Fibroblast of lung (primary cell): Measurements from ENCODE around the gene MON1A. TPM values are rescaled to one million over a fixed set of nuclear protein-coding genes. Genes with fewer than 3 reads are reported as not detected.

Source experiments
- DNase-seq, 2 donors: peaks; one replicate each; pipeline versions ENCODE4 v3.0.0 to v3.0.0-alpha.2; 2010; ENCODE audit warnings: low read depth in 2 of 2
- H2AFZ ChIP-seq: 2 replicates; pipeline ENCODE4 v1.5.1; 2012; ENCODE audit warnings: low read length, control low read depth, inconsistent platforms
- H3K27ac ChIP-seq: 2 replicates; pipeline ENCODE4 v1.5.1; 2011; ENCODE audit warnings: low read length, control low read depth; ENCODE audit not compliant: insufficient read depth
- H3K27me3 ChIP-seq: 2 replicates; pipeline ENCODE4 v1.5.1; 2011; ENCODE audit warnings: mild to moderate bottlenecking, low read length; ENCODE audit not compliant: control insufficient read depth, insufficient read depth
- H3K36me3 ChIP-seq: 2 replicates; pipeline ENCODE4 v1.5.1; 2011; ENCODE audit warnings: low read length; ENCODE audit not compliant: control insufficient read depth, insufficient read depth
- H3K4me1 ChIP-seq: 2 replicates; pipeline ENCODE4 v1.5.1; 2011; ENCODE audit warnings: low read length; ENCODE audit not compliant: control insufficient read depth, insufficient read depth; ENCODE audit errors: extremely low read depth
- H3K4me2 ChIP-seq: 2 replicates; pipeline ENCODE4 v1.5.1; 2011; ENCODE audit warnings: low read length, control low read depth; ENCODE audit not compliant: insufficient read depth; ENCODE audit errors: extremely low read depth
- H3K4me3 ChIP-seq, 4 experiments: fragments of 200-600 bp in 1 of 4; sonication (generic) in 1 of 4; replicated peaks in 1 of 4; 2 replicates each; pipeline ENCODE4 v1.5.1; 2011 to 2016; ENCODE audit warnings: low read length in 4 of 4, low read depth in 3 of 4, mild to moderate bottlenecking in 3 of 4, control low read depth in 2 of 4, inconsistent platforms in 1 of 4, mixed read lengths in 1 of 4; ENCODE audit not compliant: insufficient read depth in 1 of 4; ENCODE audit errors: control extremely low read depth in 1 of 4
- H3K79me2 ChIP-seq: 2 replicates; pipeline ENCODE4 v1.5.1; 2012; ENCODE audit warnings: mild to moderate bottlenecking, low read length, inconsistent platforms; ENCODE audit not compliant: control insufficient read depth, insufficient read depth
- H3K9ac ChIP-seq: 2 replicates; pipeline ENCODE4 v1.5.1; 2011; ENCODE audit warnings: mild to moderate bottlenecking, low read length, control low read depth; ENCODE audit not compliant: insufficient read depth
- H3K9me3 ChIP-seq: 2 replicates; pipeline ENCODE4 v1.5.1; 2012; ENCODE audit warnings: low read depth, low read length; ENCODE audit not compliant: control insufficient read depth, insufficient read depth
- H4K20me1 ChIP-seq: 2 replicates; pipeline ENCODE4 v1.5.1; 2011; ENCODE audit warnings: low read length; ENCODE audit not compliant: control insufficient read depth, insufficient read depth; ENCODE audit errors: extremely low read depth
- EZH2 ChIP-seq: IDR thresholded peaks from 2 replicates; pipeline ENCODE4 v1.5.1; 2012; ENCODE audit warnings: low read length, control low read depth, mild to moderate bottlenecking; ENCODE audit errors: missing control alignments
- polyA plus RNA-seq, 2 donors: library from polyadenylated mRNA; depleted of rRNA in 1 of 2; stranded (reverse) in 1 of 2; unstranded in 1 of 2; fragments of >200 nt; gene quantifications; 2 replicates each; pipeline ENCODE4 v1.2.1, GENCODE V29; 2011 to 2012; ENCODE audit warnings: missing spikeins in 1 of 2
- total RNA-seq: library from RNA; depleted of rRNA; stranded (reverse); fragments of >200 nt; gene quantifications from 2 replicates; pipeline ENCODE4 v1.2.1, GENCODE V29; 2014
- TF ChIP-seq, protein P1 (sequence below), 2 donors: IDR thresholded peaks in 1 of 2; conservative IDR thresholded peaks in 1 of 2; 1 replicate in 1 of 2; 2 replicates in 1 of 2; pipeline ENCODE4 v1.5.1; 2011 to 2012; ENCODE audit warnings: low read length in 2 of 2, control low read depth in 1 of 2, inconsistent platforms in 1 of 2, low read depth in 1 of 2, mild to moderate bottlenecking in 1 of 2

The MON1A gene
- total and polyA plus RNA-seq, 2 donors (not counting 1 experiment from before 2014, with no cell fraction given) = 6.7 to 12.2 TPM

DNA sequence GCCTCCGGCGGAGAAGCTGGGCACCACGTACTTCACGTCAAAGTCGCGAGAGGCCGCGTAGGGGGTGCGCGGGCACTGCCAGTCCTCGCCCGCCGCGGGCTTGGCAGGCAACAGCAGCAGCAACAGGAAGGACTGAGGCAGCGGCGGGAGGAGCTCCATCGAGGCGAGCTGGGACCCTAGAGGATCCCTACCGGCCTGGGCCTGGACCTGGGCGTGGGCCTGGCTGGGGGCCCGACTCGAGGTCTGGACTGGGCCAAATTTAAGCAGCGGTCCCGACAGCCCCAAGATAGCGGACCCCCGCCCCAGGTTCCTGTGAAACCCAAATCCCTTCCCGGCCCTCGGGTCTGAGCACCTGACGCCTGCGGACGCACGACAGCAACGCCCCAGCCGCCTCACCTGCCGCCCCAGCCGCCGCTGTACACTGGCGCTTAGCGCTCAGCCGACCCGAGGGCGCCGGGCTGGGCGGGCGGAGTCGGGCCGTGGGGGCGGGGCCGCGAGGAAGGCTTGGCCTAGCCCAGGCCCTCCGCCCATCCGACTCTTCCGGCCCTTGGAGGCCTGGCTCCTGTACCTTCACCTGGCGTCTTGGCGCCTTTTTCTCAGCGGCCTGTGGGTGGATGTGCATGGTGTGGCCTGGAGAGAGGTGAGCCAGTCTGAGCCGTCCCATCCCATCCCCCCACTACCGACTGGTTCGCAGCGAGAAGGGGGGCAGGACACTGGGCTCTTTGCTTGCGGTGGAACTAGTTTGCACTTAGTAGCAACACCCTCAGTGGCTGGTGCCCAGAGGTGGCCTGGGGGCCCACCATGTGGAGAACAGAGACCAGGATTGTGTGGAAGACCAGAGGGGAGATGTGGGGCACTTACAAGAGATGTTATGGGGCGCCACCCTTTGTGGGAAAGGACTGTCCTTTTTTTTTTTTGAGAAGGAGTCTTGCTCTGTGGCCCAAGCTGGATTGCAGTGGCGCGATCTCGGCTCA, 25.9 kb downstream of the MON1A start, which contains the start of gene MST1R:
MST1R (minus strand) TSS at position 423 of the 974 bp plus-strand sequence; CDS start at position 159, 264 bp downstream.
- Histone ChIP-seq H4K20me1 (no peaks in the 10 kb centered on the region), H3K4me3 (peak within 1 kb of the TSS; percentile 21 to 52 (median 28)), H3K27ac (no peak within 1 kb of the TSS), H3K27me3 (no peaks in the 10 kb centered on the region), H3K4me2 (peak within 1 kb of the TSS; percentile 75), H3K9ac (peak within 1 kb of the TSS; percentile 16), H3K36me3 (no peaks in the 10 kb centered on the region), H3K9me3 (no peaks in the 10 kb centered on the region), H3K4me1 (peaks cover 11% of the 10 kb centered on the region), H3K79me2 (no peaks in the 10 kb centered on the region), H2AFZ (peak within 1 kb of the TSS; percentile 78)
- DNase-seq = peak in 1 of 2 donors; percentile 12
- TF ChIP-seq, protein P1, sequence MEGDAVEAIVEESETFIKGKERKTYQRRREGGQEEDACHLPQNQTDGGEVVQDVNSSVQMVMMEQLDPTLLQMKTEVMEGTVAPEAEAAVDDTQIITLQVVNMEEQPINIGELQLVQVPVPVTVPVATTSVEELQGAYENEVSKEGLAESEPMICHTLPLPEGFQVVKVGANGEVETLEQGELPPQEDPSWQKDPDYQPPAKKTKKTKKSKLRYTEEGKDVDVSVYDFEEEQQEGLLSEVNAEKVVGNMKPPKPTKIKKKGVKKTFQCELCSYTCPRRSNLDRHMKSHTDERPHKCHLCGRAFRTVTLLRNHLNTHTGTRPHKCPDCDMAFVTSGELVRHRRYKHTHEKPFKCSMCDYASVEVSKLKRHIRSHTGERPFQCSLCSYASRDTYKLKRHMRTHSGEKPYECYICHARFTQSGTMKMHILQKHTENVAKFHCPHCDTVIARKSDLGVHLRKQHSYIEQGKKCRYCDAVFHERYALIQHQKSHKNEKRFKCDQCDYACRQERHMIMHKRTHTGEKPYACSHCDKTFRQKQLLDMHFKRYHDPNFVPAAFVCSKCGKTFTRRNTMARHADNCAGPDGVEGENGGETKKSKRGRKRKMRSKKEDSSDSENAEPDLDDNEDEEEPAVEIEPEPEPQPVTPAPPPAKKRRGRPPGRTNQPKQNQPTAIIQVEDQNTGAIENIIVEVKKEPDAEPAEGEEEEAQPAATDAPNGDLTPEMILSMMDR (conservative IDR thresholded peaks at IDR 0.05 in 1 of 2, IDR thresholded peaks at IDR 0.05 in 1 of 2; ENCODE audit: low read depth in 1 of 2, low read length in 2 of 2) = no peak
- no peak for TF ChIP-seq EZH2

GRCh38 chr3:49902511-49903345, 26.9 kb downstream of the MON1A start:
- DNase-seq = no peak
- no peaks in the 10 kb centered on the region for H3K36me3 ChIP-seq
- H2AFZ ChIP-seq = no peak overlapping the region
- H4K20me1 ChIP-seq = no peaks in the 10 kb centered on the region
- no peak overlapping the region for H3K4me3 ChIP-seq
- H3K4me2 ChIP-seq = peak overlapping the region; percentile 75
- no peak overlapping the region for H3K27ac ChIP-seq
- H3K4me1 ChIP-seq = peaks cover 11% of the 10 kb centered on the region
- no peaks in the 10 kb centered on the region for H3K79me2 ChIP-seq
- no peaks in the 10 kb centered on the region for H3K9me3 ChIP-seq
- TF ChIP-seq, protein P1 (conservative IDR thresholded peaks at IDR 0.05 in 1 of 2, IDR thresholded peaks at IDR 0.05 in 1 of 2; ENCODE audit: low read depth in 1 of 2, low read length in 2 of 2) = no peak
- TF ChIP-seq EZH2 = no peak
- no peaks in the 10 kb centered on the region for H3K27me3 ChIP-seq
- no peak overlapping the region for H3K9ac ChIP-seq
